Right lobe of liver (tissue), 6 donors: Measurements from ENCODE around the gene DRAXIN. TPM values are rescaled to one million over a fixed set of nuclear protein-coding genes. Genes with fewer than 3 reads are reported as not detected.

Experiments
- ATAC-seq, 4 donors: fragments of 200-7000 bp; cut with Tn5 transposase; one replicate each; pipeline ENCODE4 v1.9.1; 2020; ENCODE audit warnings: mild to moderate bottlenecking in 4 of 4, moderate library complexity in 4 of 4
- DNase-seq, 3 donors: peaks; one replicate each; pipeline ENCODE4 v3.0.0-alpha.2; 2020
- H3K27ac ChIP-seq, 3 donors: fragments of 200-600 bp; one replicate each; pipeline ENCODE4 v1.8.0; 2022
- H3K27me3 ChIP-seq, 2 donors: fragments of 200-600 bp; one replicate each; pipeline ENCODE4 v1.8.0; 2022
- H3K36me3 ChIP-seq, 4 donors: fragments of 200-600 bp; sonication (generic) in 1 of 4; one replicate each; pipeline versions ENCODE4 v1.5.1 to v1.8.0; 2017 to 2022; ENCODE audit warnings: control low read depth in 1 of 4
- H3K4me1 ChIP-seq, 4 donors: fragments of 200-600 bp; sonication (generic) in 1 of 4; one replicate each; pipeline versions ENCODE4 v1.5.1 to v1.8.0; 2017 to 2022; ENCODE audit warnings: control low read depth in 1 of 4
- H3K4me3 ChIP-seq, 3 donors: fragments of 200-600 bp; one replicate each; pipeline ENCODE4 v1.8.0; 2022
- H3K9me3 ChIP-seq, 4 donors: fragments of 200-600 bp; sonication (generic) in 1 of 4; one replicate each; pipeline versions ENCODE4 v1.5.1 to v1.8.0; 2017 to 2022; ENCODE audit warnings: control low read depth in 1 of 4
- POLR2A ChIP-seq: fragments of 450-650 bp; IDR thresholded peaks from one replicate; pipeline ENCODE4 v1.6.1; 2017; ENCODE audit warnings: antibody characterized with exemption, mild to moderate bottlenecking
- WGBS: methylation state at CpG from one replicate; pipeline ENCODE4 v1.1.6; 2018; ENCODE audit warnings: low coverage, low lambda C conversion rate; ENCODE audit not compliant: insufficient coverage; ENCODE audit errors: missing lambda C conversion rate; 5-methylcytosine and 5-hydroxymethylcytosine counted together
- intact Hi-C, 2 donors: fragments of 100-400 bp; cut with DNase I; formaldehyde crosslinking; loops; one replicate each; pipeline versions ENCODE4 v1.11.2 to v1.14.1; 2022
- total RNA-seq, 6 experiments: library from RNA; depleted of rRNA in 2 of 6; stranded (reverse); fragments of >200 nt in 2 of 6; fragmentation: NEBNext Ultra II Directional in 3 of 6; extraction: Animal tissue kit (Norgen Biotek cat#: 25700) in 3 of 6; gene quantifications; one replicate each; pipeline versions ENCODE4 v1.1.0 to v1.2.4, GENCODE V29; 2016 to 2023
- TF ChIP-seq, protein P1 (sequence below), 4 donors: fragments of 200-600 bp in 3 of 4; fragments of 450-650 bp in 1 of 4; IDR thresholded peaks; one replicate each; pipeline versions ENCODE4 v1.5.1 to v1.8.0; 2016 to 2022; ENCODE audit warnings: antibody characterized with exemption in 4 of 4, mild to moderate bottlenecking in 2 of 4
- donor health status: DM: no; HTN: yes; CAD: no.
- donor health status: DM: no; HTN: no; CAD: no.
- donor health status: DM: no; HTN: no; CAD: no.
- donor health status: DM: no; HTN: yes; CAD: no.
- donor health status: DM: no; HTN: yes; CAD: no.

Gene DRAXIN
- total RNA-seq, 6 experiments from 2014 or later, result not detected

DNA sequence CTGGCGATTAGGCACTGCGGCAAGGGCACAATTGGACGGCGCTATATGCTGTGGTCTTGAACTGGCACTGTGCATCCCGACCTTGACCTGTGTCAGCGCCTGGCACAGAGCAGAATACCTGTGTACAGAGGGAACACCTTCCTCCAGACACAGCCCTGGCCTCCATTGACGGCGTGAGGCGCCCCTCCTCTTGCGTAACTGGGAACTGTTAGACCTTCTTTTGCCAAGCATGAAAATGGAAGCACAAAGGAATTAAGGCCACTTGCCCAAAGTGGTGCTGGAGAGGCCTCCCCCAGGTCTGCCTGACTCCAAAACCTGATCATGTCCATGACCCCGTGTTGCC lies 37.6 kb downstream of the DRAXIN start:
- Histone ChIP-seq H3K27ac (peak overlapping the region in 1 of 3 donors; percentile 13), H3K4me3 (no peak overlapping the region), H3K36me3 (no peaks in the 10 kb centered on the region), H3K9me3 (no peaks in the 10 kb centered on the region), H3K4me1 (peaks cover 0 to 5% (median 0%) of the 10 kb centered on the region in 4 donors), H3K27me3 (no peaks in the 10 kb centered on the region)
- WGBS, result 64% methylated on average over 3 of the region's 11 CpGs
- DNase-seq (no peak), ATAC-seq (no peak)
- TF ChIP-seq POLR2A, result no peak
- TF ChIP-seq, protein P1, sequence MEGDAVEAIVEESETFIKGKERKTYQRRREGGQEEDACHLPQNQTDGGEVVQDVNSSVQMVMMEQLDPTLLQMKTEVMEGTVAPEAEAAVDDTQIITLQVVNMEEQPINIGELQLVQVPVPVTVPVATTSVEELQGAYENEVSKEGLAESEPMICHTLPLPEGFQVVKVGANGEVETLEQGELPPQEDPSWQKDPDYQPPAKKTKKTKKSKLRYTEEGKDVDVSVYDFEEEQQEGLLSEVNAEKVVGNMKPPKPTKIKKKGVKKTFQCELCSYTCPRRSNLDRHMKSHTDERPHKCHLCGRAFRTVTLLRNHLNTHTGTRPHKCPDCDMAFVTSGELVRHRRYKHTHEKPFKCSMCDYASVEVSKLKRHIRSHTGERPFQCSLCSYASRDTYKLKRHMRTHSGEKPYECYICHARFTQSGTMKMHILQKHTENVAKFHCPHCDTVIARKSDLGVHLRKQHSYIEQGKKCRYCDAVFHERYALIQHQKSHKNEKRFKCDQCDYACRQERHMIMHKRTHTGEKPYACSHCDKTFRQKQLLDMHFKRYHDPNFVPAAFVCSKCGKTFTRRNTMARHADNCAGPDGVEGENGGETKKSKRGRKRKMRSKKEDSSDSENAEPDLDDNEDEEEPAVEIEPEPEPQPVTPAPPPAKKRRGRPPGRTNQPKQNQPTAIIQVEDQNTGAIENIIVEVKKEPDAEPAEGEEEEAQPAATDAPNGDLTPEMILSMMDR (IDR thresholded peaks at IDR 0.05), result no peak
- intact Hi-C loops, result no loop called here

DNA sequence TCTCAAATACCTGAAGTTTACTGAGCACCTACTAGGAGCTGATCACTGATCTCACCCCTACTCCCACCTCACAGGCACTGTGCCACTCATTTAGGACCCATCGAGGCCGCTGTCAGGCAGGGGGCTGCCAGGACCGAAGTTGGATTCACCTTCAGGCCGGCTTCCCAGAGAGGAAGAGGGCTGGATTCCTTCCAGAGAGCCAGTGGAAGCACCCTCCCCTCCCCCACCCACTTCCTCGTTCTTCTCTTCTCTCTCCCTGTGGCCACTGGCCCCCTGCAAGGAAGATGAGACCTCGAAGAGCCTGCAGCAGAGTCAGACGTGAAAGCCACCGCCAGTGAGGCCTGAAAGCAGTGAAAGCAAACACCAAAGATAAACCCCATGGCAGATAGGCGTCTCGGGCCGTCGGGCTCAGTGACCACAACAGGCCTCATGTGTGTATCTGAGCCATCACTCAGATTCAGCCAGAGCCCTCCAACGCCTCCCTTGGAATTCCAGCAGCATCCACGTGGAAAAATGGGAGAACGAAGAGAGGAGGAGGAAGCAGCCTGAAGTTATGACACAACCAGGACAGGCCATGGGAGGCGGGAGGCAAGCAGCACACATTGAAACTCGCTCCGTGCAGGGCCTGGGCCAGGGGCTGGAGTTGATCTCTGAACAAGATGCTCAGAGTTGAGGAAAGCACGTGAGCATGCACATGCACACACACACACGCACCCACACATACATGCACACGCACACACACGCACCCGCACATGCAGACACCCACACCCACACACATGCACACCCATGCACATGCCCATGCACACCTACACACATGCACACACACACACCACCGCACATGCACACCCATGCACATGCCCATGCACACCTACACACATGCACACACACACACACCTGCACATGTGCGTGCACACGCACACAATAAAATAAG lies 38.3 kb downstream of the DRAXIN start:
- peak overlapping the region in 1 of 3 donors; percentile 13 for H3K27ac ChIP-seq
- WGBS, result 56% methylated on average over 13 of the region's 26 CpGs
- no peaks in the 10 kb centered on the region for H3K36me3 ChIP-seq
- no peaks in the 10 kb centered on the region for H3K9me3 ChIP-seq
- intact Hi-C loops, result no loop called here
- H3K27me3 ChIP-seq, result no peaks in the 10 kb centered on the region
- peak; percentile 12 to 23 (median 16) for ATAC-seq
- H3K4me1 ChIP-seq, result peaks cover 0 to 5% (median 0%) of the 10 kb centered on the region in 4 donors
- TF ChIP-seq, protein P1 (IDR thresholded peaks at IDR 0.05), result no peak
- no peak for TF ChIP-seq POLR2A
- DNase-seq, result peak in 1 of 3 donors; percentile 28
- no peak overlapping the region for H3K4me3 ChIP-seq

DNA sequence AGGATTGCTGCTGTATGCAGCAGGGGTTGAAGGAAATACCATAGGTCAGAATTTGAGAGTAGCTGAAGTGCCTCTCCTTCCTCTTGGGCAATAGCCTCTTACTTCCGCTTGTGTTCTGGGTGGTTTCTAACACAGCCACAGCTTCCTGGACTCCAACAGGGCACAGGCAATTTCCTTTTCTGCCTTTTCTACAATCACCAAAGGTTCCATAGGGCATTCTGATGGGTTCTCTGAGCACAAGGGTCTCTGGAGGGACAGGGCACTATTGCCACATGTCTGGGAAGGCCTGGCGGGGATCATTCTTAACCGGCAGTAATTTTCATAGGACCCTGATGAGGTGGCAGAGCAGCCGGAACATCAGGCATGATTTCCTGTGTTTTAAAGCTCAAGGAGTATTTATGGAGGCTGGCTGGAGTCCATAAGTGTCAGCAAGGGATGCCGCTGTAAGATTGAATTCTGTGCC lies 39.0 kb downstream of the DRAXIN start:
- H3K9me3 ChIP-seq, result no peaks in the 10 kb centered on the region
- intact Hi-C loops, result no loop called here
- DNase-seq (no peak), ATAC-seq (peak; percentile 45 to 78 (median 66))
- H3K4me3 ChIP-seq, result no peak overlapping the region
- H3K27ac ChIP-seq, result peak overlapping the region in 1 of 3 donors; percentile 67
- peaks cover 0 to 6% (median 0%) of the 10 kb centered on the region in 4 donors for H3K4me1 ChIP-seq
- TF ChIP-seq, protein P1 (IDR thresholded peaks at IDR 0.05), result no peak
- no peak for TF ChIP-seq POLR2A
- no peaks in the 10 kb centered on the region for H3K27me3 ChIP-seq
- no peaks in the 10 kb centered on the region for H3K36me3 ChIP-seq
- 63% methylated on average over 5 of the region's 5 CpGs for WGBS

DNA sequence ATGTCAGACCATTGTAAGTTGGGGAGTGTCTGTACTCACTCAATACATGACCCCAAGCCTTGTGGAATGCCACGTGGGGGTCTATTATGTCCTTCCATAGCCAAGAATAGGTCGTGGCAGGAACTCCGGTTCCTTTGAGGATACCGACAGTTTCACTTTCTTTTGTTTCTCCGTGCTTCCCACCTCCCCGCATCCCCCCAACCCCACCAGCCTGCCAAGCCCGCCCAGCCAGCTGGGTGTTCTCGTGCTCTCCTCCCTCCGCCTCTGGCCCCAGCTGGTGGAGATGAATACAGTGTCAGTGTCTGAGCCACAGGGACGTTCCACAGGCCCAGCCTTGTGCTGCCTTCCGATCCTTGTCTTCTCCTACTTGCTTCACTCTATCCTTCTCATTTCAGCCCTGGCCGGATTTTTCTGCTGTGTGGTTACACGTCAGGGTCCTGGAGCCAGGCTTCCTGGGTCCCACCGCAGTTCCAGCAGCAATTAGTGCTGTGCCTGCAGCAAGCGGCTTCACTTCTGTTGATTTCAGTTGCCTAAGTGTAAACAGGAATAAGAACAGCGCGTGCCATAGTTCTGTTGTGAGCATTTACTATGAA lies 40.3 kb downstream of the DRAXIN start:
- Histone ChIP-seq H3K36me3 (no peaks in the 10 kb centered on the region), H3K27ac (peak overlapping the region in 1 of 3 donors; percentile 43), H3K4me3 (no peak overlapping the region), H3K9me3 (no peaks in the 10 kb centered on the region), H3K27me3 (no peaks in the 10 kb centered on the region), H3K4me1 (peaks cover 0 to 9% (median 0%) of the 10 kb centered on the region in 4 donors)
- DNase-seq, result peak in 2 of 3 donors; percentile 33 to 66
- intact Hi-C loops, result no loop called here
- peak in 3 of 4 donors; percentile 2 to 8 (median 6) for ATAC-seq
- no peak for TF ChIP-seq POLR2A
- TF ChIP-seq, protein P1 (IDR thresholded peaks at IDR 0.05), result no peak
- 26% methylated on average over 16 of the region's 17 CpGs for WGBS
